Head of caudate nucleus (tissue), 42 donors: ENCODE measurements around the gene OR1Q1.
"Not testable (repeated sequence)": the region's sequence is repeated elsewhere in the genome, so short reads cannot be mapped to it uniquely, and the experiment has no call there.

ENCODE experiments used
- DNase-seq, 42 donors: peaks; one replicate each; pipeline versions ENCODE4 v3.0.0 to v3.0.0-alpha.2; 2020 to 2021; ENCODE audit warnings: mixed read lengths in 7 of 42
- intact Hi-C: fragments of 100-400 bp; cut with DNase I; formaldehyde crosslinking; loops from one replicate; pipeline ENCODE4 v1.15.0; 2022

Gene OR1Q1, protein sequence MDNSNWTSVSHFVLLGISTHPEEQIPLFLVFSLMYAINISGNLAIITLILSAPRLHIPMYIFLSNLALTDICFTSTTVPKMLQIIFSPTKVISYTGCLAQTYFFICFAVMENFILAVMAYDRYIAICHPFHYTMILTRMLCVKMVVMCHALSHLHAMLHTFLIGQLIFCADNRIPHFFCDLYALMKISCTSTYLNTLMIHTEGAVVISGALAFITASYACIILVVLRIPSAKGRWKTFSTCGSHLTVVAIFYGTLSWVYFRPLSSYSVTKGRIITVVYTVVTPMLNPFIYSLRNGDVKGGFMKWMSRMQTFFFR

DNA sequence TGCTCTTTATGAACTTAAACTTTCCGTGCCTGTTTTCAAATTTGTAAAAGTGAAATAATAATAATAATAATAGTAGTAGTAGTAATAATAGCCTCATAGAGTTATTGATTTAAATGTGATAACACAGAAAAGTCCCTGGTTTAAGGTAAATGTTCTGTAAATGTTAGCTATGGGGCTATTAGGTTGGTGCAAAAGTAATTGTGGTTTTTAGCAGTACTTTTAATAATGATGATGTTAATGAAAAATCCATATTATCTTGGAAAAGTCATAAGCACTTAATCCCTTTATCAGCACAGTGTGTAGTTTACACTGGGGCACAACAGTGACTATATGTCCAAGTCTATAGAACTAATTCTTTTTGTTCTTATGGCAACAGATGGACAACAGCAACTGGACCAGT, at the start of gene OR1Q1:
Gene OR1Q1, plus strand, starts transcription at position 377 of the 400 bp plus-strand sequence. Its CDS starts 0 bp downstream, at position 377.
- DNase-seq: no peak
- intact Hi-C loops: no loop called here

DNA sequence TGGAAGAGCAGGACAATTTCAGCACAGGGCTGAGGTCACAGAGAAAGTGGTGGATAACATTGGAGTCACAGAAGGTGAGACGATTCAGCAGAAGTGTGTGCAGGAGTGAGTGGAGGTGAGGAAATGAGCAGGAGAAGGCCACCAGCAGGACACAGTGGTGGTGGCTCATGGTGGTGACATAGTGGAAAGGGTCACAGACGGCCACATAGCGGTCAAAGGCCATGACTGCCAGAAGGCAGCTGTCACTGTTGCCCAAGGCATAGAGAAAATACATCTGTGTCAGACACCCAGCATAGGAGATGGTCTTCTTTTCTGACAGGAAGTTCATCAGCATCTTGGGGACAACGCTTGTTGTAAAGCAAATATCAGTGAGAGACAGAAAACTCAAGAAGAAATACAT, 46.6 kb upstream of the OR1Q1 start:
- DNase-seq: no peak
- intact Hi-C loops: no loop called here

DNA sequence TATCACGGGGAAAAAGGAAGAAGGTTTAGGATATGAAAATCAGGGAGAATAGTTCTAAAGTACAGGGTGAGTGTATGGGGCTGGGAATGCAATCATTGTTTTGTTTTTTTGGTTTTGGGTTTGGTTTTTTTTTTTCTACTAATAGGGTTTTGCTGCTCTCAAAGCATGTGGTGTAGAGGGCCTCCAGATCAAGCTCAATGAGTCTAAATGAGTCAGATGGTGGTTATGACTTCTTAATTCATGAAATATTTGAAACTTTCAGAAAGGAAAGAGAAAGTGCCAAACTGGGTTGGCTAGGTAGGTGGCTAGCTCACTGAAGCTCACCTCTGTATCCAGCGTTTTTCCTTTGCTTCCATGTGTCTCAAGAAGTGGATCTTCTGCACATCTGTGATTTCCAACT, 42.1 kb upstream of the OR1Q1 start:
- intact Hi-C loops: no loop called here

DNA sequence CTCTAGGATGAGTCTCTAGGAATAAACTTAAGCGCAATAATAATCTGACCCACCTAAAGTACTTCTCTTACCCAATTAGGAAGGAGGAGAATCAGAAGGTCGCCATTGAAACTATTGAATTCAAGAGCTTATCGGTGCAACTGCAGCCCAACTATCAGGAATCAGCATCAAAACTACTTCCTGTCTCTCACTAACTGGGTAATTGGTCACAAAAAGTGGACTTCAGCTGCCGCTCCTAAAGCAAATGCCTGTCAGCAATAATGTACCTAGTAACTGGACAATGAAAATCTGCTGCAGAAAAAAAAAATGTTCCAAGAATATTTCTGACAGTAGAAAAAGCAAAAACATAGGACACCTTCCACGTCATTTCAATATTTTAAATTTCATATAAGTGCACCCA, 34.7 kb upstream of the OR1Q1 start:
- intact Hi-C loops: no loop called here
- no peak for DNase-seq

More for the DNA sequence above, 42.1 kb upstream of the OR1Q1 start:
- DNase-seq: no peak

DNA sequence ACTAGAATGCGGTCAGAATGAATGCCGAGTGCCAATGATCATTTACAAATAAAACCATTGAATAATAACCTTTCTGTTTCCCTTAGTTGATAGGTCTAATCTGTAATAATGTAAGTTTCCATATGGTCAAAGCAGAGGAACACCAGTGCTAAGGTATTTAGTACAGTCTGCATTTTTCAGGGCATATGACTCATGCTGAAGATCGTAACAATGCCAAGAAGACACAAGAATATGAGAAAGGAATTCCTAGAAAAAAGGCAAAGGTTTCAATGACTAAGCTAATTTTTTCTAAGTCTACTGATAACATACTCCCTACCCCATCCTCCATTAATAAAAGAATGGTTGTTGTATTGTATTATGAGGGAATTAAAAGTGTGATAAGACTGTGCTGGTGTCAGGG, 34.2 kb upstream of the OR1Q1 start:
- DNase-seq: no peak
- intact Hi-C loops: no loop called here

DNA sequence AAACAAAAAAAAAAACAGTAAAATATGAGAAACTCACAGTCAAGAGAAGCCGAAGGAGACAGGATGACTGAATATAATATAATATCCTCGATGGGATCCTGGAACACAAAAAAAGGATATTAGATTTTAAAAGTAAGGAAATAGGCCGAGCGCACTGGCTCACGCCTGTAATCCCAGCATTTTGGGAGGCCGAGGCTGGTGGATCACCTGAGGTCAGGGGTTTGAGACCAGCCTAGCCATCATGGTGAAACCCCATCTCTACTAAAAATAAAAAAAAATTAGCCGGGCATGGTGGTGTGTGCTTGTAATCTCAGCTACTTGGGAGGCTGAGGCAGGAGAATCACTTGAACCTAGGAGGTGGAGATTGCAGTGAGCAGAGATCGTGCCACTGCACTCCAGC, 31.3 kb upstream of the OR1Q1 start, which contains the start of gene OR1L8:
Gene OR1L8, minus strand, starts transcription at position 101 of the 400 bp plus-strand sequence. CDS start 14,907 bp downstream, outside the sequence.
- intact Hi-C loops, DNase-seq: not testable (repeated sequence)

DNA sequence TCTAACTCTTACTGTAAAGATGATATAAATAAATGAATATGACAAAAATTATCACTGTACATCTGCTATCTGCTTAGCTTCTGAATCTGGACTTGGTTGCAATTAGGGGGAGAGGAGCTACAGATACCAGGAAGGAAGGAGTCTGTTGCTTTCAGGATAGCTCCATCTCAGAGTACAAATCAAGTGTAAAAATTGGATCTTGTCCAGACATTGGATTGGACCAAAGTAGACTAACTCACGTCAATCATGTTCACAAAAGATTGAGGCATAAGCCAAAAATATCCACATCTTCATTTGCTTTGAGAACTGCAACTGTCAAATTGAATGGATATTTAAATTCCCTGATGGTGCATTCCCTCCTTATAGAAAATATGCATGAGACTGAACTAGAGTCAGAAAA, 8.8 kb upstream of the OR1Q1 start:
- intact Hi-C loops: no loop called here
- DNase-seq: no peak

DNA sequence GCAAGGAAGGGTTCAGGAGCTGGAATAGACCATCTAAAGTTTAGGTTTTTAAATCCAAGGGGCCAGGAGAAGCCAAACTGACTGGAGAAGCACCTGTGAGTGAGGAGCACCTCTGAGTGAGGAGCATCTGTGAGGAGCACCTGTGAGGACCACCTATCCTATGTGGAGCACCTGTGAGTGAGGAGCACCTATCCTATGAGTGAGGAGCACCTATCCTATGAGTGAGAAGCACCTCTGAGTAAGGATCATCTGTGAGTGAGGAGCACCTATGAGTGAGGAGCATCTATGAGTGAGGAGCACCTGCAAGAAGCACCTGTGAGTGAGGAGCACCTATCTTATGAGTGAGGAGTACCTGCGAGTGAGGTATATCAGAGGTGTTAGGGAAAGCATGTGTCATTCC, 8.0 kb upstream of the OR1Q1 start:
- intact Hi-C loops: no loop called here
- no peak for DNase-seq

DNA sequence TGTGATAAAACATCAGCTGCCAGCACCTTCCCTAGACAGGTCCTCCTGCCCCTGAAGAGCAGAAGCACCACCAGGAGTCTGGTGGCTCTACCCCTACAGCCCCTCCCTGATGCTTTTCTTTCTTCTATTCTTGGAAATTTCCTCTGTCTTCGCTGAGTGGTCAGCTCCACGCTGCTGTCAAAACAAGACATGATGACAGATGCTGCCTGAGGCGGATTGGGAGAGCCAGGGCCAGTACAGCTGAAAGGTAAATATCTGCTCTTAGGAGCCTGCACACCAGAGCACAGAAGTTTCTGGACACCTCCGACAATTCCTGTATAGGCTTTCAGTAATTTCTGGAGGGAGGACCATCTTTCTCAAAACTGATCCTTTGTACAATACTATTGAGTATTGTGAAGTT, 4.7 kb upstream of the OR1Q1 start:
- no peak for DNase-seq
- intact Hi-C loops: no loop called here

DNA sequence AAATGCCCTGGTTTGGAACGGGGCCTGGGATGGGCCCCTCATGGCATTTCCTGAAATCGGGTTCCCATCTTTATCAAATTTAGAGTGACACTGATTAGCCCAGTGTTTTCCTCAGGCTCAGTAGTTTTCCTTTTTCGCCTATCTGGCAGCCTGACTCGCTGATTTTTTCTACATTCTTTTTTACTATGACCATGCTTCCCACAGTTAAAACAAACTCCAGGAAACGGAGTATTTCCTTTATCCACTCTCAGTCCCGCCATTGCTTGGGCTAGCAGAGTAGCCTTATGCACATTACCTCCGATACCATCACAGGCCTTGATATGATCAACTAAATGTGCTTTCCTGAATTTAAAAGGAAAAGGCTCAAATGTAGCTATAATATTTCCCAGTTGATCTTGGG, 5.5 kb downstream of the OR1Q1 start:
- no peak for DNase-seq
- intact Hi-C loops: no loop called here

DNA sequence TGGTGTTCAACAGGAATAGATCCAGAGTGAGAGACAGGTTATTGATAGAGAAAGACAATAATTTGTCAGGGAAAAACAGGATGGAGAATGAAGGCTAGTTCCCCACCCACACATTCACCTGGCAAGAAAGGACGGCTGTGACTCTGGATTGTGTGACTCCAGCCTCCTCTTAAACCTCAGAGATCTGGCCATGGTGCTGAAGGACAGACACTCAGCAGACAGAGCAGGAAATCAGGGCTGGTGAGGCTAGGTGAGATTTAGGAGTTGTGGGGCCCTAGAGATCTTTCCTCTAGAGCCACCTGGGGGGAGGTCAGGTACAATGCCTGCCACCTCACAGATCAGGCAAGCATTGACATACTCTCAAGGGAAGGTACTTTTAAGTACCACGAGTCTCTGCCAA, 27.7 kb downstream of the OR1Q1 start:
- DNase-seq: no peak
- intact Hi-C loops: no loop called here

DNA sequence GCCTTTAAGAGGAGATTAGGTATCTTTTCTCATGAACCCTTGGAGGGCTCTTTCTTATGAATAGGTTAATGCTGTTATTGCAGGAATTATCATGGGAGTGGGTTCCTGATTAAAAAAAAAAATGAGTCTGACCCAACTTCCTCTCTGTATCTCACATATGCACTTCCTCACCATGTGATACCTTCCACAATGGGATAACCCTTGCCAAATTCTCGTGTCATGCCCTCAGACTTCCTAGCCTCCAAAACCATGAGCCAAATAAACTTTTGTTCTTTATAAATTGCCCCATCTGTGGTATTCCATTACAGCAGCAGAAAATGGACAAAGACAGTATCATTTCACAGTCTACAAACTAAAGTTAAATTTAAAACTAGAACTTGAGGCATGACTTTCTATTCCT, 41.8 kb downstream of the OR1Q1 start:
- no peak for DNase-seq
- intact Hi-C loops: no loop called here

DNA sequence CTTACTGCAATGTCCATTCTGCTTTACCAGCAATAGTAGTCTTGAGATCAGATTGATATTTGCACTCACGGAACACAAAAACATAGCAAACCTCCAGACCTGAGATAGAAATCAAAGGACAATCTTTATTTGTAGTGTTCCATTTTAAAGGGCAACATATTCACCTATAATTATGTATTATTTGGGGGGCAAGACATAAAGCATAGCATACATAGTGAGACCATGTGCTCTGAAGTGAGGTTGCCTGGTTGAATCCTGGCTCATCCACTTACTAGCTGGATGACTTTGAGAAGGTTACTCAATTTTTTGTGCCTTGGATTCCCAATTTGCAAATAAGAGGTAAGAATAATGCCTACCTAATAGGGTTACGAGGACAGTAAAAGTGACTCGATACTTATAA, 43.0 kb downstream of the OR1Q1 start, which contains the start of gene OR1B1:
Gene OR1B1, minus strand, starts transcription at position 101 of the 400 bp plus-strand sequence.
- DNase-seq: no peak
- intact Hi-C loops: no loop called here

DNA sequence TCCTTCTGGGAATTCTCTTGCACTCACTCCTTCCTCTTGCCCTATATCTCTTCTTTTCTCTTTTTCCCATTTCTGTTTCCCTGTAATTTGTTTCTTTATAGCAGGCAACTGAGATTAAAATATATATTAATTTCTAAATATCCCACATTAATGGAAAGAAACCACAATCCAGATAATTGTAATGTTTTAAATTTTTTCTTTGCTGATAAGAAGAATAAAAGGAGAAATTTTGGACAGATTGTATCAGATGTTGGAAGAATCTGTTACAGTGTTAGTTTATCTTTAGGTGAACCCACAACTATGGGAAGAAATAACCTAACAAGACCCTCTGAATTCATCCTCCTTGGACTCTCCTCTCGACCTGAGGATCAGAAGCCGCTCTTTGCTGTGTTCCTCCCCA, 46.9 kb downstream of the OR1Q1 start, which contains the start of gene OR1L1:
Gene OR1L1, plus strand, starts transcription at position 301 of the 400 bp plus-strand sequence. Its CDS starts 0 bp downstream, at position 301.
- intact Hi-C loops: no loop called here
- DNase-seq: no peak
